Measurements from ENCODE around the gene BTBD7. TPM values are rescaled to one million over a fixed set of nuclear protein-coding genes. Genes with fewer than 3 reads are reported as not detected.

BTBD7 gene
- total RNA-seq, 1 donor from 2014 or later = 47.9 TPM

DNA sequence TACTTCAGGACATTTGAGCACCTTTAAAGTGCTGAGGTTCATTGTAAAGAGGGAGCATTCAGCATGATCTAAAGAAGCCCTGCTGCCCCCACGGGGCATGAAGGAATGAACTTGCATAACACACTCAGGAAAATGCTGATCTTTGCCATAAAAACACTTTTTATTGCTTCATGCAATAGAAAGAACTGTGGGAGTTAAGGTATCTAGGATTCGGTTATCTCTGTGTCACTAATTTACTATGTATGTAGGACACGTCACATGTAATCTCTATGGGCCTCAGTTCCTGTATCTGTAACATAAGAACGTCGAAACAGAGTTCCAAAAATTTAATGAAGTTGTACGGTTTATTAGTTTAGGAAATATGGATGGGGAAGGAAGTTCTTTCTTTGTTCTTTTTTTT lies 33.0 kb downstream of the BTBD7 start:
- Mint-ChIP-seq H3K36me3 (peaks cover 4% of the 10 kb centered on the region), H3K4me3 (no peak overlapping the region), H3K4me1 (ENCODE audit: unreplicated experiment) (peaks cover 18% of the 10 kb centered on the region), H3K27ac (no peak overlapping the region), H3K27me3 (no peaks in the 10 kb centered on the region), H3K9me3 (no peaks in the 10 kb centered on the region)
- no peak for DNase-seq (ENCODE audit: extremely low spot score, unreplicated experiment)
- TF ChIP-seq, protein P1, sequence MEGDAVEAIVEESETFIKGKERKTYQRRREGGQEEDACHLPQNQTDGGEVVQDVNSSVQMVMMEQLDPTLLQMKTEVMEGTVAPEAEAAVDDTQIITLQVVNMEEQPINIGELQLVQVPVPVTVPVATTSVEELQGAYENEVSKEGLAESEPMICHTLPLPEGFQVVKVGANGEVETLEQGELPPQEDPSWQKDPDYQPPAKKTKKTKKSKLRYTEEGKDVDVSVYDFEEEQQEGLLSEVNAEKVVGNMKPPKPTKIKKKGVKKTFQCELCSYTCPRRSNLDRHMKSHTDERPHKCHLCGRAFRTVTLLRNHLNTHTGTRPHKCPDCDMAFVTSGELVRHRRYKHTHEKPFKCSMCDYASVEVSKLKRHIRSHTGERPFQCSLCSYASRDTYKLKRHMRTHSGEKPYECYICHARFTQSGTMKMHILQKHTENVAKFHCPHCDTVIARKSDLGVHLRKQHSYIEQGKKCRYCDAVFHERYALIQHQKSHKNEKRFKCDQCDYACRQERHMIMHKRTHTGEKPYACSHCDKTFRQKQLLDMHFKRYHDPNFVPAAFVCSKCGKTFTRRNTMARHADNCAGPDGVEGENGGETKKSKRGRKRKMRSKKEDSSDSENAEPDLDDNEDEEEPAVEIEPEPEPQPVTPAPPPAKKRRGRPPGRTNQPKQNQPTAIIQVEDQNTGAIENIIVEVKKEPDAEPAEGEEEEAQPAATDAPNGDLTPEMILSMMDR (conservative IDR thresholded peaks at IDR 0.05) = no peak

DNA sequence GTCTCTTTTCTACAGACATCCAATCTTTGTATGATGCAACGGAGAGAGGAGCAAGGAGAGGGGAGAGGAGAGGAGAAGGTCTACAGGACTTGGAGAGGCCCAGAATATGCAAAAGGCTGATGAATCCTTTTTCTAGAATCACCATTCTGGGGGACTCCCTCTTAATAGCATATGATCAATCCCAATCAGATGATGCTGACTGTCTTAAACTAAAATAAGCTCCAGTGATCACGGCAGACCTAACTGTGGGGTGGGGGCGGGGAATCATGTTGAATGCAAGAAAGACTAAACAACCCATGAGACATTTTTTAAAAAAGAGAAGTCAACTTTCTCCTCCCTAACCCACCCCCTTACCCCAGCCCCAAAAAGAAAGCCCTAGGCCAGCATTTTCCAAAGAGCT lies 33.4 kb downstream of the BTBD7 start:
- H3K27ac Mint-ChIP-seq = peak overlapping the region; percentile 21
- TF ChIP-seq, protein P1 (conservative IDR thresholded peaks at IDR 0.05) = no peak
- no peaks in the 10 kb centered on the region for H3K9me3 Mint-ChIP-seq
- no peak for DNase-seq (ENCODE audit: extremely low spot score, unreplicated experiment)
- H3K4me1 Mint-ChIP-seq (ENCODE audit: unreplicated experiment) = peaks cover 18% of the 10 kb centered on the region
- H3K36me3 Mint-ChIP-seq = peaks cover 5% of the 10 kb centered on the region
- no peak overlapping the region for H3K4me3 Mint-ChIP-seq
- no peaks in the 10 kb centered on the region for H3K27me3 Mint-ChIP-seq

DNA sequence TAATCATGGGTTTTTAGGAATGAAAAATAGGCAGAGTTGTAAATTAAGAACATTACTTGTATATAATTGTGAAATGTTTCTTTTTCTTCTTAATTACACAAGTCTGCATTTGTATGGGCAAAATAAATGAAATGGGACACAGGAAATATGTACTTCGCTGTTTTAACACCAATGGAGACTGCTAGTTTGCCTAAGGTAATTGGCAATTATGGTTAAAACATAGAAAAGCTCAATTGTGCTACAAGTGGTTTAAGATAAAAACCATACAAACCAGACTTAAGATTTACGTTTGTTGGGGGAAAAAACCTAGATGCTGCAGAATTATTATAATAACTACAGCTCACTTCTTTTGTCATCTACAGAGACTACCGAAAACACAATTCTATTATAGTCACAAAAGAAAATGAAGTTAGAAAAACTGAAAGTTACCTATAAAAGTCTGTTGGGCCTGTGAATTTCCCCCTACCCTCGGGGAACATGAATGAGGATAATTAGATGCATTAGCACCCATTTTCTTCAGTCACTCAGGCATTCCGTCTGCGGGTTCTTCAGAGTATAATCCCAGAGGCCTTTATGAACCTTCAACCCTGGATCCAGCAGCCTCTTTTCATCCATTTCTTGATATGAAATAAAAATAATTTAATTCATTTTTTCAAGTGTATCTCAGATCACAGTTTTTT lies 37.2 kb downstream of the BTBD7 start:
- H3K27me3 Mint-ChIP-seq = no peaks in the 10 kb centered on the region
- no peak for DNase-seq (ENCODE audit: extremely low spot score, unreplicated experiment)
- peaks cover 9% of the 10 kb centered on the region for H3K4me1 Mint-ChIP-seq (ENCODE audit: unreplicated experiment)
- no peak overlapping the region for H3K4me3 Mint-ChIP-seq
- H3K27ac Mint-ChIP-seq = no peak overlapping the region
- TF ChIP-seq, protein P1 (conservative IDR thresholded peaks at IDR 0.05) = no peak
- H3K36me3 Mint-ChIP-seq = peaks cover 14% of the 10 kb centered on the region
- no peaks in the 10 kb centered on the region for H3K9me3 Mint-ChIP-seq

DNA sequence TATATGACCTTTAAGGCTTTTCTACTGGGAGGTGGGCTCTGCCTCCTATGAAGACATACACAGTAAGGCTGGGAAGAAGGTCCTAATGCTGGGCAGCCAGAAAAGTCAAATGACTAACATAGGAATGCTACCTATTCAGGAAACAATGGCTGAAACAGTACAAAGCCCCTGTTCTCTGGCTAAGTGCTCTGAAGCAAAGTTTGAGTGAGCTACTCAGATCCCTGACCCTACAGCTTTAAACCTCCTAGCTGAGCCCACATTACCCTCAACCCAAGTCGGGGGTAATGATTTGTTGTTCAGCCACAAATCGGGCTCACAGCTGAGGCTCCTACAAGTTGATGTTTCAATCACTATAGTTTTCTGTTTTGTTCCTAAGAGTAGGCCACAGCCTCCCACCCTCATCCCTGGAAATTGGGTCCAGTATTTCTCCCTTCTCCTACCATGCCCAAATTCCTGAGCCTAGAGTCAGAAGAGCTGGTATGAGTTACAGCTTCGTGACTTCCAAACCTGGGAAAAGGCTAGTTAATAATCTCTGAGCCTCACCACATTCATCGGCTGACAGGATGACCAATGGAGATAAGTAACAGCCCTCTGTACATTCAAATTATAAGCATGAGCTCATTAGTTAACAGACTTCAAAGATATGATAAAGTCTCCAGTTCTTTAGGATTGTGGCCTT lies 46.5 kb downstream of the BTBD7 start:
- Mint-ChIP-seq H3K36me3 (peaks cover 5% of the 10 kb centered on the region), H3K9me3 (no peaks in the 10 kb centered on the region), H3K27me3 (no peaks in the 10 kb centered on the region), H3K4me1 (ENCODE audit: unreplicated experiment) (no peaks in the 10 kb centered on the region), H3K4me3 (no peak overlapping the region), H3K27ac (no peak overlapping the region)
- TF ChIP-seq, protein P1 (conservative IDR thresholded peaks at IDR 0.05) = no peak
- DNase-seq (ENCODE audit: extremely low spot score, unreplicated experiment) = no peak

DNA sequence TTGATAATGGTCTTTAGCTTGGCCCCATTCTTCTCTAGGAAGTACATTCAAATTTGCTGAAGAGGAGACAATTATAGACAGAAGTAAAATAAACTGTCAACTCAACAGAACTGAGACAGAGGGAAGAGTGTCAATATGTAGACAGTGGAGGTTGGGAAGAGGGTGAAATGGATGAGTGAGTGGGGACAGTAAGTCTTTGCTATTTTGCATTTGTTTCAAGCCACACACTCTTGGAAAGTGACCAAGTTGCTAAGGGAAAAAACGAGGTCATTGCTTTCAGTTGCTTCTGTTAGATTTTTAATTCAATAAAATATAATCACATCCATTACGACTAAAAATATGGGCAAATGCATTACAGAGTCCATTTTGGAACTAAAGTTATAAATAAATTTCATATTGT lies 47.8 kb downstream of the BTBD7 start:
- H3K4me1 Mint-ChIP-seq (ENCODE audit: unreplicated experiment) = no peaks in the 10 kb centered on the region
- peaks cover 5% of the 10 kb centered on the region for H3K36me3 Mint-ChIP-seq
- TF ChIP-seq, protein P1 (conservative IDR thresholded peaks at IDR 0.05) = no peak
- no peak overlapping the region for H3K27ac Mint-ChIP-seq
- H3K4me3 Mint-ChIP-seq = no peak overlapping the region
- no peak for DNase-seq (ENCODE audit: extremely low spot score, unreplicated experiment)
- H3K9me3 Mint-ChIP-seq = no peaks in the 10 kb centered on the region
- H3K27me3 Mint-ChIP-seq = no peaks in the 10 kb centered on the region

All from type B pancreatic cell (in vitro differentiated cells).